GM12865 (cell line): ENCODE data around the gene TBC1D21.

Experiments
- DNase-seq: peaks from one replicate; pipeline ENCODE4 v3.0.0; 2010; ENCODE audit warnings: low read depth
- H3K4me3 ChIP-seq: 2 replicates; pipeline ENCODE4 v1.5.1; 2011; ENCODE audit warnings: mild to moderate bottlenecking, low read depth, low read length, control low read depth
- CTCF ChIP-seq: IDR thresholded peaks from 2 replicates; pipeline ENCODE4 v1.5.1; 2011; ENCODE audit warnings: low read length, control low read depth, low read depth, inconsistent platforms; ENCODE audit not compliant: insufficient read depth; ENCODE audit errors: missing control alignments

The TBC1D21 gene

GRCh38 chr15:73891328-73892315 is 18.3 kb downstream of the TBC1D21 start:
- DNase-seq: no peak
- no peak for TF ChIP-seq CTCF
- H3K4me3 ChIP-seq: no peak overlapping the region

GRCh38 chr15:73892446-73893226 is 19.3 kb downstream of the TBC1D21 start:
- DNase-seq: no peak
- H3K4me3 ChIP-seq: no peak overlapping the region
- TF ChIP-seq CTCF: no peak

GRCh38 chr15:73894133-73894814 is 20.9 kb downstream of the TBC1D21 start:
- no peak for TF ChIP-seq CTCF
- DNase-seq: no peak
- H3K4me3 ChIP-seq: no peak overlapping the region

- TF ChIP-seq CTCF: peak; percentile 86
- no peak overlapping the region for H3K4me3 ChIP-seq
- DNase-seq: peak; percentile 67
Observed at GRCh38 chr15:73897441-73898261, 24.3 kb downstream of the TBC1D21 start.

- no peak overlapping the region for H3K4me3 ChIP-seq
- no peak for DNase-seq
- TF ChIP-seq CTCF: no peak
Observed at GRCh38 chr15:73899197-73900094, 26.1 kb downstream of the TBC1D21 start.
